Small intestine (tissue), 7 donors: ENCODE data around the gene ZNF91. TPM values are rescaled to one million over a fixed set of nuclear protein-coding genes. Genes with fewer than 3 reads are reported as not detected.
"Not testable (repeated sequence)": the region's sequence is repeated elsewhere in the genome, so short reads cannot be mapped to it uniquely, and the experiment has no call there.

Experiments used
- DNase-seq, 2 donors: peaks; one replicate each; pipeline versions ENCODE4 v3.0.0 to v3.0.0-alpha.2; 2013
- FAIRE-seq: peaks from 2 replicates; lab custom pipeline; 2012; peaks lifted over from hg19 to GRCh38; lab: Jason Lieb, UNC
- H3K27ac ChIP-seq, 3 donors: one replicate each; pipeline ENCODE4 v1.5.1; 2013; ENCODE audit warnings: low read length in 2 of 3, mild to moderate bottlenecking in 2 of 3, control low read depth in 1 of 3, inconsistent platforms in 1 of 3, low read depth in 1 of 3, moderate library complexity in 1 of 3
- H3K27me3 ChIP-seq, 3 donors: one replicate each; pipeline ENCODE4 v1.6.1; 2013; ENCODE audit warnings: low read length in 3 of 3, inconsistent platforms in 1 of 3; ENCODE audit not compliant: control insufficient read depth in 3 of 3, insufficient read depth in 3 of 3
- H3K36me3 ChIP-seq, 3 donors: one replicate each; pipeline ENCODE4 v1.6.1; 2013; ENCODE audit warnings: low read length in 3 of 3, inconsistent platforms in 1 of 3, low read depth in 1 of 3, mild to moderate bottlenecking in 1 of 3, moderate library complexity in 1 of 3; ENCODE audit not compliant: control insufficient read depth in 3 of 3, insufficient read depth in 2 of 3
- H3K4me1 ChIP-seq, 3 donors: one replicate each; pipeline ENCODE4 v1.6.1; 2013; ENCODE audit warnings: low read length in 2 of 3, inconsistent platforms in 1 of 3, low read depth in 1 of 3, mild to moderate bottlenecking in 1 of 3, moderate library complexity in 1 of 3; ENCODE audit not compliant: control insufficient read depth in 3 of 3, insufficient read depth in 2 of 3
- H3K4me3 ChIP-seq, 3 donors: one replicate each; pipeline ENCODE4 v1.5.1; 2013; ENCODE audit warnings: low read length in 3 of 3, control low read depth in 1 of 3, inconsistent platforms in 1 of 3, low read depth in 1 of 3, mild to moderate bottlenecking in 1 of 3, moderate library complexity in 1 of 3
- H3K9me3 ChIP-seq, 2 donors: one replicate each; pipeline ENCODE4 v1.6.1; 2013; ENCODE audit warnings: low read depth in 1 of 2, low read length in 1 of 2; ENCODE audit not compliant: control insufficient read depth in 2 of 2, insufficient read depth in 1 of 2
- WGBS, 3 donors: extraction: QIAGEN DNeasy Blood & Tissue Kit; methylation state at CpG; one replicate each; pipeline ENCODE4 v1.1.7; 2013; 5-methylcytosine and 5-hydroxymethylcytosine counted together
- polyA plus RNA-seq, 4 donors: library from polyadenylated mRNA; stranded (reverse) in 3 of 4; unstranded in 1 of 4; fragments of 200-250 nt in 3 of 4; fragments of 120-200 nt in 1 of 4; gene quantifications; one replicate each; pipeline versions ENCODE4 v1.2.1 to v1.2.3, GENCODE V29; 2013
- donor health status: healthy with polysubstance abuse.
- donor health status: control.
- donor health status: control.
- donor health status: Bipolar disorder and iron deficiency.
- donor health status: healthy.

ZNF91 gene
- polyA plus RNA-seq, 4 donors = 12.4 to 64.8 (median 16.1) TPM

DNA sequence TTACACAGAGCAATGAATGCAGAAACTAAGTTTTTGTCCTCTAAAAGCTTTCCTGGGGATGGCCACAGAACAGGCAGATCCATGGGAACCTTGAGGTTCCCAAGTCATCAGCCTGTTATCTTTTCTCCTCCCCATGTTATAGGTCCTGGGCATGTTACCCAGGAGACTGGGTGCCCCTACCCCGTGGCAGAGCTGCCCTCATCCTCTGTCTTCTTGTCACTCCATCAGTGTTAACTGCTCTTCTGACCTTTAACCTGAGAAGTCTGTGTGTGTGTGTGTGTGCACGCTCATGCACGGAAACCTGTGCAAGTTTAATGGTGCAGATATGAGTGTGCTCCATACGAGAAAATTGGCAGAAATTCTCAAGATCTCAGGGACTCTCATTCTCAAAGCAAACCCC lies 101.1 kb downstream of the ZNF91 start:
- 68 to 75% (median 73%) methylated on average over 4 of the region's 4 CpGs for WGBS, 3 donors
- no peak for FAIRE-seq

DNA sequence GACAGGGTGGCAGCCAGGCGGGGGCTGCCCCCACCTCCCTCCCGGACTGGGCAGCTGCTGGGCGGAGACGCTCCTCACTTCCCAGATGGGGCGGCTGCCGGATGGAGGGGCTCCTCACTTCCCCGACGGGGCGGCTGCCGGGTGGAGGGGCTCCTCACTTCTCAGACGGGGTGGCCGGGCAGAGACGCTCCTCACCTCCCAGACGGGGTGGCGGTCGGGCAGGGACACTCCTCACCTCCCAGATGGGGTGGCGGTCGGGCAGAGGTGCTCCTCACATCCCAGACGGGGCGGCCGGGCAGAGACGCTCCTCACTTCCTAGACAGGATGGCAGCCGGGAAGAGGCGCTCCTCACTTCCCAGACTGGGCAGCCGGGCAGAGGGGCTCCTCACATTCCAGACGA lies 105.3 kb downstream of the ZNF91 start:
- H3K4me3 ChIP-seq, H3K4me1 ChIP-seq, H3K27ac ChIP-seq, H3K27me3 ChIP-seq, H3K9me3 ChIP-seq, DNase-seq, FAIRE-seq, H3K36me3 ChIP-seq: not testable (repeated sequence)
- 96 to 97% (median 97%) methylated on average over 26 of the region's 26 CpGs for WGBS, 3 donors

More for the DNA sequence above, 101.1 kb downstream of the ZNF91 start:
- Histone ChIP-seq H3K27me3 (no peaks in the 10 kb centered on the region), H3K4me1 (no peaks in the 10 kb centered on the region), H3K27ac (no peak overlapping the region), H3K9me3 (no peaks in the 10 kb centered on the region), H3K36me3 (no peaks in the 10 kb centered on the region), H3K4me3 (no peak overlapping the region)
- no peak for DNase-seq

Other genes with a start within 250 kb of the ZNF91 start
- 1 to 10 TPM in 2 of 4 donors, under 1 TPM in 1, not detected in 1; 0.27 to 3.3 (median 1.1) TPM for gene ZNF724, start 145.1 kb downstream of the ZNF91 start, polyA plus RNA-seq